ENCODE data around the gene SYNPO2.
A peak's percentile ranks its signal among the peaks of the same experiment; 100 is the strongest.

SYNPO2 gene

GRCh38 chr4:118883861-118884260, 4.8 kb upstream of the SYNPO2 start:
- no peak for DNase-seq

DNA sequence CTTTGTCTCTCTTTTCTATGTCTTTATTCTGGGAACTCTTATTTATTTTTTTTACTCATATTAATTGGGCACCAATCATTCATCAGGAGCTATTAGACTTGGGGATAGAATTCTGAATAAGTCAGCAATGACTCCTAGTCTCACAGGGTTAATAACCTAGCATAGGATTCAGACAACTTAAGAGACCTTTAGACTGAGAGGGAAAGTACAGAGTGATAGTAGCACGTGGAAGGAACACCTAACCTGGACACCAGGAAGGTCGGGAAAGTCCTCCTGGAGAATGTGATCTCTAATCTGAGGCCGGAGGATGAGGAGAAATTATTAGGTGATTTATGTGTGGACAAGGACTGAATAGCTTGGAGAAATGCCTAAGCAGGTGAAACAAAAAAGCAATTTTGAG, 3.9 kb upstream of the SYNPO2 start:
- DNase-seq: no peak

GRCh38 chr4:118889312-118889691, 648 bp downstream of the SYNPO2 start:
- DNase-seq: no peak

DNA sequence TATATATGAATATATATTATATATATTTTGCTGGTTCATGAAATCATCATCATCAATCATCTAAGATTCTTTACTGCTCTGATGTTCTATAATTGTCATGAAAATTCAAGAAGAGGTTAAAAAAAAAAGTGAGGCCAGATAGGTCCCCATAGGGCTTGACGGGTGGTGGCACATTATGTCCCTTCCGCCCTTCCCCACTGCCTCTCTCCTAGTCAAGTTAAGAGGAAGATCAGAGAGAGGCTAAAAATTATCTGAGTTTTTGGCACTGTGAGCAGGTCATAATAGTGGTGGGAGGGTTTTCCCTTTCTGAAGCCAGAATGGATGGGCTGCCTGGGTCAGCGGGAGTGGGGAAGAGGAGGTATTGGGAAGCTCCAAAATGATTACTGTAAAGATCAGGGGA, 5.4 kb downstream of the SYNPO2 start:
- DNase-seq: no peak

- no peak for DNase-seq
Measured at GRCh38 chr4:118898221-118898620, 9.6 kb downstream of the SYNPO2 start.

- no peak for DNase-seq
Measured at GRCh38 chr4:118898684-118899138, 10.1 kb downstream of the SYNPO2 start.

- DNase-seq: no peak
Measured at GRCh38 chr4:118904418-118904817, 15.8 kb downstream of the SYNPO2 start.

DNA sequence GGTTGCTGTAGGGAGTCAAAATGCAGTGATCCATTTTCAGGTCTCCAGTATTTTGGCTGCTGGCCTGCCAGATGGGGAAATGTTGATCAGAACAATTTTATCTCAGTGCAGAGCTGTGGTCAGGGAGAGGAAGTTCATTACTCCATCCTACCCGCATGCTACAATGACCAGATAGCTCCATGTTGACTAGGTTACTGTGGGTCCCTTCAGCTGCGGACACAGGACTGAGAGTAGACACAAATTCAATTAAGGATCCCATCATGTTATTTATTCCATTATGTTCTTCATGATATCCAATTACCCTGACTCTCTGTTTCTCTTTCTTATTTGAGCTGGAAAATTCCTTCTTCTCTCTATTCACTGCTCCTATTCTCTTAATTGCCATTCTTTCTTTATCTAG, 16.3 kb downstream of the SYNPO2 start:
- DNase-seq: no peak

- DNase-seq: no peak
Measured at GRCh38 chr4:118905566-118905965, 16.9 kb downstream of the SYNPO2 start.

GRCh38 chr4:118909173-118909956, 20.7 kb downstream of the SYNPO2 start:
- no peak for DNase-seq

DNA sequence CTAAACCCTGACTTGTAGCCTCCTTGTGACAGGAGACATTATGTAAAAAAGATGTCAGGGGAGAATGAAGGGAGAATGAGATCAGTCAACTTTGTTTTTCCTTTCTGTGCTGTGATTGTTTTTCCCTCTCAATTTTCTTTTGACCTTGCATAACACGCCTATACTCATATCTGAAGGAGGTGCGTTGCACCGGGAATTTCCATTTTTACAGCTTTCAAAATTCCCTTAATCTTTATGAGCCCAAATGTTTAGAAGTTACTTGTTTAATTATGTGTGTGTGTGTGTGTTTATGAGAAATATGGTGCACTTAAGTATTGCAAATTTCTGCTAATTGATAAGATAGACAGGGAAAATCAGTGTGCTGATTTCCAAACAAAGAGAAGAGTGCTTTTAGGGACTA, 21.6 kb downstream of the SYNPO2 start:
- DNase-seq: no peak

GRCh38 chr4:118911238-118911703, 22.6 kb downstream of the SYNPO2 start:
- no peak for DNase-seq

GRCh38 chr4:118915468-118915867, 26.8 kb downstream of the SYNPO2 start:
- no peak for DNase-seq

DNA sequence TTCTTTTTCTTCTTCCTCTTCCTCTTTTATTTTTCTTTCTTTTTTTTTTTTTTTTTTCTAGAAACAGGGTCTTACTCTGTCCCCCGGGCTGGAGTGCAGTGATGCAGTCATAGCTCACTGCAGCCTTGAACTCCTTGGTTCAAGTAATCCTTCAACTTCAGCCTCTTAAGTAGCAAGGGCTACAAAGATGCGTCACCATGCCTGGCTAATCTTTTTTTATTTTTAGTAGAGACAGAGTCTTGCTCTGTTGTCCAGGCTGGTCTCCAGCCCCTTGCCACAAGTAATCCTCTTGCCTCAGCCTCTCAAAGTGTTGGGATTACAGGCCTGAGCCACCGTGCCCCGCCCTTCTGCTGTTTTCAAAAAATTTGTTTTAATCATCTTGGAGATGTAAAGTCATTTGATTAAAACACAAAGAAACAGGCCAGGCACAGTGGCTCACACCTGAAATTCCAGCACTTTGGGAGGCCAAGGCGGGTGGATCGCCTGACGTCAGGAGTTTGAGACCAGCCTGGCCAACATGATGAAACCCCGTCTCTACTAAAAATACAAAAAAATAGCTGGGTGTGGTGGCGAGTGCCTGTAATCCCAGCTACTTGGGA, 28.1 kb downstream of the SYNPO2 start:
- no peak for DNase-seq

GRCh38 chr4:118917582-118917981, 28.9 kb downstream of the SYNPO2 start:
- no peak for DNase-seq

DNA sequence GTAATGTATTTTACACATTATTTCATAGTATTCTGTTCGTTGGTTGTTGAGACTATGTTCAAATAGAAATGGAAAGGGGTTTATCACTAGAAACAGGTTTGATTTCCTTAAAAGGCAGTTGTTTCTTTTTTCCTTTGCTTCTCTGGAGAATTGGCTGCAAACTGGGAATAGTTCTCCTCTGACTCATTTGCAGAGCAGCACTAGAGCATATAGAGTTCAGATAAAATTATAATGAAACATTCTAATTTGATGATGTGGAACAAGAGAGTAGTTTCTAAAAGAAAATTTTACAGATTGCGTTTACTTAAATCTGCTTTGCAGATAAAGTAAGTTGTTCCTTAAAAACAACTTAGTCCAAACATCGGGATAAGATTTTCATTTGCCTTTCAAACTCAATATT, 29.7 kb downstream of the SYNPO2 start:
- no peak for DNase-seq

- DNase-seq: no peak
Measured at GRCh38 chr4:118920247-118920646, 31.6 kb downstream of the SYNPO2 start.

GRCh38 chr4:118921786-118922185, 33.1 kb downstream of the SYNPO2 start:
- no peak for DNase-seq

DNA sequence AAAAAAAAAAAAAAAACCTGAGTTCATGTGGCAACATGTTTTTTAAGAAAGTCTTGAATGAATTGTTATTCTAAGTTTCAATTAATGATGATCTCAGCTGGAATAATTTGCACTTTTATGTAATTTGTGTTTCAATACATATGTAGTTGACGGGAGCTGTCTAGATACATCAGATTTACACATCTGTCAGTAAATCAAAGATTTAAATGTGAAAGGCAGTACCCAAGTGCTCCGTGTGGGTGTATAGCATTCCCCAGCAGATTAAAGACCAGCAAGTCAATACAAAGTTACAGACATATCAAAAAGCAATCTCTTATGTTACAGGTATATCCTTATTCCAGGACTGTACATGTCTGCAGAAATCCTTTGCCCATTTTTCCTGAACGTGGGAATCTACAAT, 35.2 kb downstream of the SYNPO2 start:
- no peak for DNase-seq

DNA sequence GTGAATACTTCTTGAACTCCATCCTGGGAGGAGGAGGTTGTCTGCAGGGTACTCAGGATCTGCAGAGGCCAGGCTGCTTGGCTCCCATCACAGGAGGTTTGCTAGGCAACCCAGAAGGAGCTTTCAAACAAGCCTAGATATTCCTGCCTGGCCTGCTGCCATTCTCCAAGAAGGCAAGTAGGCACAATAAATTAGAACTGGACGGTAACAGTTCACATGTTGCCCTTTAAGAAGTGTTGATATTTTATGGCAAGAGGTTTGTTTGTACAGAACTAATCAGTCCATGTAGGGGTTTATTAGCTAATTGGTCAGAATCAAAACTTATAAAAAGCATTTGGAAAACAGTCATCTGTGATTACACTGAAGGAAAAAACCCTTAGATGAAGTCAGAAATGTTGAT, 39.3 kb downstream of the SYNPO2 start:
- no peak for DNase-seq

- DNase-seq: no peak
Measured at GRCh38 chr4:118930255-118930654, 41.6 kb downstream of the SYNPO2 start.

DNA sequence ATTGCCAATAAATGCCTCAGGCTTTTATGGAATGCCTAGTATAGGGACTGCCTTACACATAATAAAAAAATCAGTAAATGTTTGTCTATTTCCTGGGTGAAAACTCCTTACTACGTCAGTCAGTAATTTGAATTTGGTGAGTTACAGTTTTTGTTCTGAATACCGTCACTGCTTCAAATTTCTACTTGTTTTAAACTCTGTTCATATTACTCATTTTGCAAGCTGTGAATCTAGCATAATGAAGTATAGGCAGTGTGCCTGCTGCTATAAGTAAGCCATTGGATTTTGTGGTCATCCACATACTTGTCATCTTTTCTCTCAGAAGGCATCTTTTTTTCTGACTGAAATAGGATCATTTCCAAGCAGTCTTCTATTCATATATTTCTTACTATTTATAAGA, 43.1 kb downstream of the SYNPO2 start:
- no peak for DNase-seq

DNA sequence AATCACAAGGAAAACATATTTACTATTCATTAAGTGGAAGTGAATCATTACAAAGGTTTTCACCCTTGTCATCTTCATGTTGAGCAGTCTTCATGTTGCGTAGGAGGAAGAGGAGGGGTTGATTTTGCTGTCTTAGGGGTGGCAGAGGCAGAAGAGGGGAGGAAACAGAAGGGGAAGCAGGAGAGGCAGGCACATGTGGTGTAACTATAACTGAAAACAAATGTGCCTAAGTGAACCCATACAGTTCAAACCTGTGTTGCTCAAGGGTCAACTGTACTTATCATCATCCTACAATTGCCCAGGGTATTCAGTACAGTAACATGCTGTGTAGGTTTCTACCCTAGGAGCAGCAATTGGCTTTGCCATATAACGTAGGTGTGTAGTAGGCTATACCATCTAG, 47.2 kb downstream of the SYNPO2 start:
- peak; percentile 2 for DNase-seq

DNA sequence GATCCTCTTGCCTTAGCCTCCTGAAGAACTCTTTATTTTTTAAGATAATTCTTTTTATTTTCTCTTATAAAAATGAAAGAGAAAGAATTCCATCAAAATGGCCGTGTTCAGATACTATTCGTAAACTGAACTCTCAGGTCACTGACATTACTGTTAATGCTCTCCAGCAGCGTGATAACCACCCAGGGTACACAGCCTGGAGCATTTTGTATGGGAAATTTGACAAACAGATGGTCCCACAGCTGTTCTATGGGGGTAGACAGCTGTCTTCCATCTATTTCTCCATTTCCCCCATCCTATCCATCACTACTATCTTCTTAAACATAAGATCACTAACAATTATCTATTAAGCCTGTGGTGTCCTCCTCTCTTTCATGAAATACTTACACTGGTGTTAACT, 47.8 kb downstream of the SYNPO2 start:
- DNase-seq: peak; percentile 71
